Uterus (tissue), 4 donors: ENCODE data around the gene CD80. TPM values are rescaled to one million over a fixed set of nuclear protein-coding genes. Genes with fewer than 3 reads are reported as not detected.
"Not testable (repeated sequence)": the region's sequence is repeated elsewhere in the genome, so short reads cannot be mapped to it uniquely, and the experiment has no call there.

Experiments
- DNase-seq, 2 donors: peaks; one replicate each; pipeline ENCODE4 v3.0.0-alpha.2; 2019 to 2020
- H3K27ac ChIP-seq, 2 donors: fragments of 200-600 bp; sonication (generic); 1 replicate in 1 of 2; 2 replicates in 1 of 2; pipeline ENCODE4 v1.5.1; 2016 to 2018
- H3K27me3 ChIP-seq, 2 donors: fragments of 200-600 bp; sonication (generic); one replicate each; pipeline ENCODE4 v1.5.1; 2018 to 2019; ENCODE audit warnings: control low read depth in 1 of 2
- H3K36me3 ChIP-seq, 2 donors: fragments of 200-600 bp; sonication (generic); one replicate each; pipeline ENCODE4 v1.5.1; 2019; ENCODE audit warnings: control low read depth in 1 of 2
- H3K4me1 ChIP-seq, 2 donors: fragments of 200-600 bp; sonication (generic); one replicate each; pipeline ENCODE4 v1.5.1; 2018 to 2019; ENCODE audit warnings: control low read depth in 1 of 2
- H3K4me3 ChIP-seq, 2 donors: fragments of 200-600 bp; sonication (generic); 1 replicate in 1 of 2; 2 replicates in 1 of 2; pipeline ENCODE4 v1.5.1; 2018 to 2019; ENCODE audit warnings: mild to moderate bottlenecking in 1 of 2
- H3K9me3 ChIP-seq, 2 donors: fragments of 200-600 bp; sonication (generic); one replicate each; pipeline ENCODE4 v1.5.1; 2019; ENCODE audit warnings: control low read depth in 1 of 2
- POLR2A ChIP-seq, 2 donors: fragments of 450-650 bp; IDR thresholded peaks; one replicate each; pipeline ENCODE4 v1.6.1; 2016; ENCODE audit warnings: antibody characterized with exemption in 2 of 2, mild to moderate bottlenecking in 1 of 2, moderate library complexity in 1 of 2
- intact Hi-C: fragments of 100-400 bp; cut with DNase I; formaldehyde crosslinking; loops from one replicate; pipeline ENCODE4 v1.15.1; 2023; ENCODE audit warnings: low total_unique reads
- total RNA-seq, 4 donors: library from RNA; depleted of rRNA in 3 of 4; stranded (reverse); fragments of >200 nt in 3 of 4; gene quantifications; one replicate each; pipeline versions ENCODE4 v1.1.0 to v1.2.4, GENCODE V29; 2014 to 2023
- TF ChIP-seq, protein P1 (sequence below), 4 experiments: fragments of 200-600 bp in 2 of 4; fragments of 450-650 bp in 2 of 4; sonication (generic) in 2 of 4; IDR thresholded peaks; one replicate each; pipeline ENCODE4 v1.5.1; 2016 to 2019; ENCODE audit warnings: antibody characterized with exemption in 4 of 4, mild to moderate bottlenecking in 2 of 4, moderate library complexity in 1 of 4
- donor health status: DM: yes; HTN: yes; CAD: no.

Gene CD80
- total RNA-seq, 4 donors from 2014 or later, result 0.14 to 2.9 (median 1.1) TPM; not detected in 1

DNA sequence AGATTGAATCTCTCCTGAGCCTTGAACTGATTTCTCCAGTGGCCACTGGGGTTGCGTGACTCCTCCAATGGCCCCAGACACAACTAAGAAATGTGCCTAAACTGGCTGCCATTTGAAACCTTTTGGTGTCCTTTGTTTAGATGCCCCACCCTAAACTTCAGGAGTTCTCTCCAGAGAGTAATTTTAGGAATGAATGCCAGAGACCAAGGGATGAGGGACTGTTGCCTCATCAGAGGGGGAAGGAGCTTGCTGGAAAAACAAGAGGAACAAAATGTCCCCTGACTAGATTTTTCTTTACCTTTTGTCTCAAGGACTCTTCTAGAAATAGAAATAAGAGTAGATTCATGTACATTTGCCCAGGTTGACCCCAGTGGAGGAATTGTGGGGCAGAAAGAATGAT, 11.8 kb upstream of the CD80 start:
- no peaks in the 10 kb centered on the region for H3K9me3 ChIP-seq
- H3K36me3 ChIP-seq, result no peaks in the 10 kb centered on the region
- no peaks in the 10 kb centered on the region for H3K4me1 ChIP-seq
- no peak for TF ChIP-seq POLR2A (IDR thresholded peaks at IDR 0.05)
- TF ChIP-seq, protein P1, sequence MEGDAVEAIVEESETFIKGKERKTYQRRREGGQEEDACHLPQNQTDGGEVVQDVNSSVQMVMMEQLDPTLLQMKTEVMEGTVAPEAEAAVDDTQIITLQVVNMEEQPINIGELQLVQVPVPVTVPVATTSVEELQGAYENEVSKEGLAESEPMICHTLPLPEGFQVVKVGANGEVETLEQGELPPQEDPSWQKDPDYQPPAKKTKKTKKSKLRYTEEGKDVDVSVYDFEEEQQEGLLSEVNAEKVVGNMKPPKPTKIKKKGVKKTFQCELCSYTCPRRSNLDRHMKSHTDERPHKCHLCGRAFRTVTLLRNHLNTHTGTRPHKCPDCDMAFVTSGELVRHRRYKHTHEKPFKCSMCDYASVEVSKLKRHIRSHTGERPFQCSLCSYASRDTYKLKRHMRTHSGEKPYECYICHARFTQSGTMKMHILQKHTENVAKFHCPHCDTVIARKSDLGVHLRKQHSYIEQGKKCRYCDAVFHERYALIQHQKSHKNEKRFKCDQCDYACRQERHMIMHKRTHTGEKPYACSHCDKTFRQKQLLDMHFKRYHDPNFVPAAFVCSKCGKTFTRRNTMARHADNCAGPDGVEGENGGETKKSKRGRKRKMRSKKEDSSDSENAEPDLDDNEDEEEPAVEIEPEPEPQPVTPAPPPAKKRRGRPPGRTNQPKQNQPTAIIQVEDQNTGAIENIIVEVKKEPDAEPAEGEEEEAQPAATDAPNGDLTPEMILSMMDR (IDR thresholded peaks at IDR 0.05), result no peak
- H3K27me3 ChIP-seq, result no peaks in the 10 kb centered on the region
- no peak for DNase-seq
- H3K4me3 ChIP-seq, result no peak overlapping the region
- H3K27ac ChIP-seq, result no peak overlapping the region
- intact Hi-C loops, result no loop called here

DNA sequence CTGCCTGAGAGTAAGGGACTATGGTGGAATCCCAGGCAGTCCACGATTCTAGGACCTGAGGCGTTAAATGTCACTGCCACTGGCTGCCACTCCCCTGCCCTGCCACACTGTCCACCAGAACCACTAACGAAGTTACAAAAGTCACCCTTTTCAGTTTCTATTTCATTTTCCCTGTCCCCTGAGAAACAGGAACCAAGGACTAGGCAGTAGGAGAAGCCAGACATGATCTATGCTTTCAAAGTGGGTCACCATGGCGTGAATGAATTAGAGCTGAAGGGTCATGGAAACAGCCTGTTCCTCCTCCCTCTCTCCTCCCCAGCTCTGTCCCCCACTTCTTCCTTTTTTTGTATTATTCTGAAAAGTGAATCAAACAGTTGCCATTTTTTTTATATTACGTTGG, 10.8 kb upstream of the CD80 start:
- Histone ChIP-seq H3K4me1 (no peaks in the 10 kb centered on the region), H3K36me3 (no peaks in the 10 kb centered on the region), H3K27ac (no peak overlapping the region), H3K27me3 (no peaks in the 10 kb centered on the region), H3K9me3 (no peaks in the 10 kb centered on the region), H3K4me3 (no peak overlapping the region)
- no peak for DNase-seq
- intact Hi-C loops, result no loop called here
- TF ChIP-seq POLR2A (IDR thresholded peaks at IDR 0.05), result no peak
- TF ChIP-seq, protein P1 (IDR thresholded peaks at IDR 0.05), result no peak

DNA sequence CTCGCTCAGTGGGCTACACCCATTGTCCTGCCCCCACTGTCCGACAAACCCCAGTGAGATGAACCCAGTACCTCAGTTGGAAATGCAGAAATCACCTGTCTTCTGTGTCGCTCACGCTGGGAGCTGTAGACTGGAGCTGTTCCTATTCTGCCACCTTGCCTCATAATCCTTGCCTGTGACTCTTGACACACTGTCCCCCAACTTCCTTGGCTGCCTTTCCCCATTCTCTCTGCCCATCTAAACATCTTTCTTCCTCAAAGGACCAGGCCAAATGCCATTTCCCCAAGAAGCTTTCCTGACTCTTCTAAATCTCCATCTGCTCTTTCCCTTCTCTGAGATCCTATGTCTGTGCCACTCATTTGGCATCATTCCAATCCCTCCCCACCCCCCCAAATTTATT, 9.7 kb upstream of the CD80 start:
- Histone ChIP-seq H3K36me3 (no peaks in the 10 kb centered on the region), H3K4me3 (no peak overlapping the region), H3K27ac (no peak overlapping the region), H3K9me3 (no peaks in the 10 kb centered on the region), H3K4me1 (no peaks in the 10 kb centered on the region), H3K27me3 (no peaks in the 10 kb centered on the region)
- intact Hi-C loops, result no loop called here
- no peak for TF ChIP-seq POLR2A (IDR thresholded peaks at IDR 0.05)
- TF ChIP-seq, protein P1 (IDR thresholded peaks at IDR 0.05), result no peak
- DNase-seq, result no peak

DNA sequence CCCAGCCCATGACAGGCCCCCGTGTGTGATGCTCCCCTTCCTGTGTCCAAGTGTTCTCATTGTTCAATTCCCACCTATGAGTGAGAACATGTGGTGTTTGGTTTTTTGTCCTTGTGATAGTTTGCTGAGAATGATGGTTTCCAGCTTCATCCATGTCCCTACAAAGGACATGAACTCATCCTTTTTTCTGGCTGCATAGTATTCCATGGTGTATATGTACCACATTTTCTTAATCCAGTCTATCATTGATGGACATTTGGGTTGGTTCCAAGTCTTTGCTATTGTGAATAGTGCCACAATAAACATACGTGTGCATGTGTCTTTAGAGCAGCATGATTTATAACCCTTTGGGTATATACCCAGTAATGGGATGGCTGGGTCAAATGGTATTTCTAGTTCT, 3.9 kb upstream of the CD80 start:
- H3K36me3 ChIP-seq, H3K4me1 ChIP-seq, H3K27me3 ChIP-seq, intact Hi-C loops, H3K27ac ChIP-seq, DNase-seq, H3K9me3 ChIP-seq, H3K4me3 ChIP-seq: not testable (repeated sequence)

DNA sequence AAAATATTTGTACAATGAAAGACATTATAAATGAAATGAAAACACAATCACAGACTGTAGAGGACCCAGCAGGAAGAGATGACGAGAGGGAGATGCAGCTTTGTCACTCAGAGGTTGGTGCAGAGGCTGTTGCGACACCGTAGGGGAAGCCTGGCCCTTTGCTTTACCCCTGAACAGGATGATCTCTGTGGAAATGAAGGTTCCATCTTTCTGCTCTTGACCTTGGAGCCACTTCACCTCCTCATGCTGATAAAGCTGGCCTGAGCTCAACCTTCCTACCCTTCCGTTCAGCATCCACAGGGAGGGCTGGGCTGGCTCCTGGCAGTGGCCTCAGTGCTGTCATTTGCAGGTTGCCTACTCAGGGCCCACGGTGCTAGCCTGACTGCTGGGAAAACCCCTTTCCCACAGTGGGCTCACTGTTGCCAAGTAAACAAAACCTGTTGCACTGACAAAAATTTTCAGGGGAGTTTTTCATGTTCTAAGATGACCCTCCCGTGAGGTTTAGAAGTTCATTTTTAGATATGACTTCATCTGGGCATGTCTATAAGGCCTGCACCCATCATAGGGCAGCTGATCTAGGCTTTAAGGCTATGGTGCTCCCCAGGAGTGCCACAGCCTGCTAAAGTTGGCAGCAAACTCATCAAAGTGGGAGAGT, 3.0 kb upstream of the CD80 start:
- no peak for DNase-seq
- Histone ChIP-seq H3K27ac (no peak overlapping the region), H3K4me1 (no peaks in the 10 kb centered on the region), H3K36me3 (no peaks in the 10 kb centered on the region), H3K9me3 (no peaks in the 10 kb centered on the region), H3K27me3 (no peaks in the 10 kb centered on the region), H3K4me3 (no peak overlapping the region)
- no peak for TF ChIP-seq POLR2A (IDR thresholded peaks at IDR 0.05)
- TF ChIP-seq, protein P1 (IDR thresholded peaks at IDR 0.05), result no peak
- intact Hi-C loops, result no loop called here

DNA sequence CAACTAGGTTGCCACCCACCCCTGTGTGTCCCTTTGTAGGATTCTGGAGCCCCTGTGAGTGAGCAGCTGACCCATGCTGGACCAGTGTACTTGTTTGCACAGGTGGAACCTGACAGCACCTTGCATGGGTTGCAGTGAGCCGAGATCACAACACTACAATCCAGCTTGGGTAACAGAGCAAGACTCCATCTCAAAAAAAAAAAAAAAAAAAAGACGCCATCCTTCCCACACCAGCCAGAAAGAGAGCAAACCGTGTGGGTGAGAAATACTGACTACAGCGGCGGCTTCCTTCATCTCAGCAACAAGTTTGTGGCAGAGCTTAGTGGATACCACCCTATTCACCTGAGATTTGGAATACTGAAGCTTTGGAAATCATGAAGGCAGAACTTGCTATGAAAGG, 746 bp upstream of the CD80 start:
- Histone ChIP-seq H3K27ac (no peak overlapping the region), H3K9me3 (no peaks in the 10 kb centered on the region), H3K36me3 (no peaks in the 10 kb centered on the region), H3K27me3 (no peaks in the 10 kb centered on the region), H3K4me1 (no peaks in the 10 kb centered on the region), H3K4me3 (no peak overlapping the region)
- TF ChIP-seq, protein P1 (IDR thresholded peaks at IDR 0.05), result no peak
- TF ChIP-seq POLR2A (IDR thresholded peaks at IDR 0.05), result no peak
- intact Hi-C loops, result no loop called here
- no peak for DNase-seq
